ENCODE data around the gene FBXO38. TPM values are rescaled to one million over a fixed set of nuclear protein-coding genes. Genes with fewer than 3 reads are reported as not detected.

The FBXO38 gene
- total RNA-seq (2016; rRNA removed; fragmentation: Illumina TruSeq; extraction: Trizol) (35.6 and 35.9 TPM in 2 replicates), polyA plus RNA-seq (2011; rRNA removed) (23.7 and 24.8 TPM in 2 replicates), polyA minus RNA-seq (2011; rRNA and poly(A)+ RNA removed; ENCODE audit: low replicate concordance) (42.3 and 58.8 TPM in 2 replicates), Bru-seq, nascent RNA (percentile 91 among the genes with signal in this experiment), BruChase-seq, experiment 1, labeled RNA remaining after a 6-hour chase (percentile 81 among the genes with signal in this experiment), BruChase-seq, experiment 2, labeled RNA remaining after a 2-hour chase (percentile 83 among the genes with signal in this experiment)
- 5.7 and 12.1 TPM in 2 replicates for total RNA-seq (2016; cell fraction: cytosol; rRNA removed; fragmentation: Illumina TruSeq; extraction: Trizol; ENCODE audit: low read depth)
- total RNA-seq (2016; cell fraction: insoluble cytoplasmic fraction; rRNA removed; fragmentation: Illumina TruSeq; extraction: Trizol), result 30.9 and 35.5 TPM in 2 replicates
- total RNA-seq (2016; cell fraction: membrane; rRNA removed; fragmentation: Illumina TruSeq; extraction: Trizol), result 14.8 and 18.6 TPM in 2 replicates
- 76.5 and 89.4 TPM in 2 replicates for total RNA-seq (2016; cell fraction: nucleus; rRNA removed; fragmentation: Illumina TruSeq; extraction: Trizol)
- polyA plus RNA-seq (2011; cell fraction: cytosol; rRNA removed), result 6.7 and 8.4 TPM in 2 replicates
- 27.1 and 43.9 TPM in 2 replicates for polyA plus RNA-seq (2011; cell fraction: nucleus; rRNA removed)
- 18.0 and 20.0 TPM in 2 replicates for polyA plus RNA-seq (2012)
- 0.69 and 0.71 TPM in 2 replicates for polyA plus RNA-seq (2016; cell fraction: cytosol; fragmentation: Illumina TruSeq; extraction: Trizol; ENCODE audit: low read depth)
- 16.8 and 20.0 TPM in 2 replicates for polyA plus RNA-seq (2016; cell fraction: insoluble cytoplasmic fraction; fragmentation: Illumina TruSeq; extraction: Trizol; ENCODE audit: low read depth)
- 1.6 and 1.8 TPM in 2 replicates for polyA plus RNA-seq (2016; cell fraction: membrane; fragmentation: Illumina TruSeq; extraction: Trizol; ENCODE audit: low read depth)
- polyA plus RNA-seq (2016; cell fraction: nucleus; fragmentation: Illumina TruSeq; extraction: Trizol; ENCODE audit: insufficient read depth, low read depth), result 36.4 and 44.3 TPM in 2 replicates
- polyA minus RNA-seq (2011; cell fraction: cytosol; rRNA and poly(A)+ RNA removed), result 32.4 and 48.8 TPM in 2 replicates
- polyA minus RNA-seq (2011; cell fraction: nucleus; rRNA and poly(A)+ RNA removed), result 246 and 318 TPM in 2 replicates
- long read RNA-seq, experiment 1, full-length matches to known transcripts, result 3 of 4 reads
- long read RNA-seq, experiment 1, partial matches to known transcripts, result 1 of 4 reads
- long read RNA-seq, experiment 1, other reads (novel, unspliced or antisense), result 0 of 4 reads
- long read RNA-seq, experiment 2, partial matches to known transcripts, result 11 of 12 reads
- long read RNA-seq, experiment 2, other reads (novel, unspliced or antisense), result 1 of 12 reads

- ChIA-PET CTCF (ENCODE audit: low intra/inter-chr PET ratio, low total read pairs) (interaction anchor here (1.5 kb wide), 1 partner anchor 15 kb away, joined by 4 read pairs; no protein-coding TSS in a partner anchor), POLR2A (interaction anchor here (0.7 to 2.6 kb wide), 4 partner anchors 9 to 546 kb away, joined by 3 to 30 read pairs (median 8); no protein-coding TSS in a partner anchor)
- no TSS peak for BruUV-seq (replicated peaks)
- peak; percentile 99 for ATAC-seq
- Histone ChIP-seq H3K79me2 (ENCODE audit: insufficient read depth, low read length) (peaks cover 41% of the 10 kb centered on the region), H3K4me3 (replicated peaks in 1 of 3; ENCODE audit: insufficient read depth in 1 of 3, low read depth in 2 of 3, low read length in 3 of 3) (peak within 1 kb of the TSS; percentile 73 to 92 (median 80)), H3K9ac (ENCODE audit: insufficient read depth, low read depth, low read length) (peak within 1 kb of the TSS; percentile 87), H3K4me2 (ENCODE audit: low read depth, low read length) (peak within 1 kb of the TSS; percentile 84), H3K9me3 (ENCODE audit: low read length) (no peaks in the 10 kb centered on the region), H3K4me1 (ENCODE audit: insufficient read depth, low read length) (peaks cover 43% of the 10 kb centered on the region), H4K20me1 (ENCODE audit: insufficient read depth, low read length) (no peaks in the 10 kb centered on the region), H3K27me3 (ENCODE audit: control insufficient read depth in 1 of 2, insufficient read depth in 2 of 2, low read length in 2 of 2) (no peaks in the 10 kb centered on the region), H3K36me3 (replicated peaks in 1 of 2; ENCODE audit: control insufficient read depth in 1 of 2, insufficient read depth in 2 of 2, low read length in 2 of 2) (no peaks in the 10 kb centered on the region; a peak in 1 of 5 replicates), H3K27ac (ENCODE audit: extremely low read length, insufficient read depth, low read length) (peak within 1 kb of the TSS; percentile 85), H2AFZ (ENCODE audit: low read length) (peak within 1 kb of the TSS; percentile 95)
- FAIRE-seq, result peak; percentile 93
- in situ Hi-C loops (cut with HindIII; ENCODE audit: extremely low pct_ligation_motif_present, low pct_unique_long_range_greater_than_20kb) (no loop called here), intact Hi-C loops (cut with micrococcal nuclease; ENCODE audit: unreplicated experiment) (loop anchor here (1.0 to 10.0 kb wide), 4 partner anchors 11 to 546 kb away; no protein-coding TSS in a partner anchor)
- WGBS (ENCODE audit: low lambda C conversion rate), result 1% methylated on average over 17 of the region's 45 CpGs
- DNase-seq (ENCODE audit: low spot score), result peak; percentile 97
- no peak for TF ChIP-seq REL (CRISPR knock-in tag; conservative IDR thresholded peaks at IDR 0.05)
- peak; percentile 17 for TF ChIP-seq RBM22 (optimal IDR thresholded peaks at IDR 0.05; ENCODE audit: low read length)
- no peak for TF ChIP-seq ZKSCAN1 (IDR thresholded peaks at IDR 0.05; ENCODE audit: low read length)
- peak; percentile 55; the same call in 1 of the 2 replicates for TF ChIP-seq ZNF142 (CRISPR knock-in tag; IDR thresholded peaks at IDR 0.05)
- TF ChIP-seq SIX4 (CRISPR knock-in tag; IDR thresholded peaks at IDR 0.05), result peak; percentile 21; the same call in 1 of the 2 replicates
- no peak for TF ChIP-seq TRIM22 (IDR thresholded peaks at IDR 0.05)
- no peak for TF ChIP-seq FLYWCH1 (CRISPR knock-in tag; IDR thresholded peaks at IDR 0.05)
- no peak for TF ChIP-seq GRHL1 (CRISPR knock-in tag; conservative IDR thresholded peaks at IDR 0.05)
Measured at GRCh38 chr5:148383564-148384379, at the start of gene FBXO38. TSS of gene FBXO38 (plus strand) at chr5:148383958. CDS start at chr5:148394777, 10,819 bp downstream.

All from HepG2 (cell line).